SK-N-SH treated with all-trans-retinoic acid at 6 μM for 48 hours (cell line): ENCODE measurements around the gene IGFN1.

ENCODE experiments used
- ATAC-seq: fragments of 200-7000 bp; cut with Tn5 transposase; 3 replicates; pipeline ENCODE4 v1.9.1; 2020; ENCODE audit warnings: mild to moderate bottlenecking, moderate library complexity
- ARNTL ChIP-seq: fragments of 450-650 bp; formaldehyde crosslinking; IDR thresholded peaks from 2 replicates; pipeline ENCODE4 v1.5.0; 2020; ENCODE audit warnings: low read depth, mild to moderate bottlenecking, moderate library complexity, borderline replicate concordance
- CREB5 ChIP-seq: fragments of 250-450 bp; sonication (Bioruptor Pico); IDR thresholded peaks from 2 replicates; pipeline ENCODE4 v1.5.1; 2020; ENCODE audit warnings: low read depth, mild to moderate bottlenecking, moderate library complexity
- CSDC2 ChIP-seq: fragments of 250-450 bp; sonication (Bioruptor Pico); IDR thresholded peaks from 2 replicates; pipeline ENCODE4 v1.5.0; 2020; ENCODE audit warnings: mild to moderate bottlenecking, moderate library complexity
- CSRNP3 ChIP-seq: fragments of 250-450 bp; sonication (Bioruptor Pico); IDR thresholded peaks from 2 replicates; pipeline ENCODE4 v1.5.1; 2021; ENCODE audit warnings: mild to moderate bottlenecking, moderate library complexity
- ESRRG ChIP-seq: fragments of 250-450 bp; sonication (Bioruptor Pico); IDR thresholded peaks from 2 replicates; pipeline ENCODE4 v1.6.1; 2021; ENCODE audit warnings: mild to moderate bottlenecking
- GLIS3 ChIP-seq: fragments of 250-450 bp; sonication (Bioruptor Pico); IDR thresholded peaks from 2 replicates; pipeline ENCODE4 v1.5.0; 2020; ENCODE audit warnings: mild to moderate bottlenecking, moderate library complexity
- ISL1 ChIP-seq: fragments of 250-450 bp; sonication (Bioruptor Pico); IDR thresholded peaks from 2 replicates; pipeline ENCODE4 v2.1.2; 2022; ENCODE audit warnings: mild to moderate bottlenecking, moderate library complexity
- OSR1 ChIP-seq: fragments of 250-450 bp; sonication (Bioruptor Pico); IDR thresholded peaks from 2 replicates; pipeline ENCODE4 v1.8.0; 2022; ENCODE audit warnings: moderate library complexity, mild to moderate bottlenecking, inconsistent platforms
- POU6F1 ChIP-seq: fragments of 250-450 bp; sonication (Bioruptor Pico); IDR thresholded peaks from 2 replicates; pipeline ENCODE4 v1.8.0; 2021; ENCODE audit warnings: low read depth, mild to moderate bottlenecking, moderate library complexity, borderline replicate concordance
- PPARA ChIP-seq: fragments of 250-450 bp; sonication (Bioruptor Pico); IDR thresholded peaks from 2 replicates; pipeline ENCODE4 v1.5.0; 2020; ENCODE audit warnings: mild to moderate bottlenecking, borderline replicate concordance
- RARB ChIP-seq: fragments of 250-450 bp; sonication (Bioruptor Pico); IDR thresholded peaks from 2 replicates; pipeline ENCODE4 v1.8.0; 2021; ENCODE audit warnings: mild to moderate bottlenecking, moderate library complexity
- SNAI2 ChIP-seq: fragments of 250-450 bp; sonication (Bioruptor Pico); IDR thresholded peaks from 2 replicates; pipeline ENCODE4 v1.5.0; 2020; ENCODE audit warnings: mild to moderate bottlenecking, moderate library complexity
- TCF4 ChIP-seq: fragments of 250-450 bp; sonication (Bioruptor Pico); IDR thresholded peaks from 2 replicates; pipeline ENCODE4 v1.8.0; 2021; ENCODE audit warnings: mild to moderate bottlenecking, moderate library complexity, borderline replicate concordance
- TSHZ2 ChIP-seq: fragments of 250-450 bp; sonication (Bioruptor Pico); IDR thresholded peaks from 2 replicates; pipeline ENCODE4 v1.5.0; 2020; ENCODE audit warnings: mild to moderate bottlenecking, moderate library complexity
- ZC3H10 ChIP-seq: fragments of 250-450 bp; sonication (Bioruptor Pico); IDR thresholded peaks from 2 replicates; pipeline ENCODE4 v1.5.1; 2021; ENCODE audit warnings: mild to moderate bottlenecking, moderate library complexity
- ZFP3 ChIP-seq: fragments of 250-450 bp; sonication (Bioruptor Pico); IDR thresholded peaks from 2 replicates; pipeline ENCODE4 v1.5.0; 2020; ENCODE audit warnings: mild to moderate bottlenecking, moderate library complexity
- ZFP30 ChIP-seq: fragments of 450-650 bp; formaldehyde crosslinking; IDR thresholded peaks from 2 replicates; pipeline ENCODE4 v1.5.0; 2022; ENCODE audit warnings: mild to moderate bottlenecking, moderate library complexity
- ZNF565 ChIP-seq: fragments of 450-650 bp; formaldehyde crosslinking; conservative IDR thresholded peaks from 2 replicates; pipeline ENCODE4 v1.5.0; 2020; ENCODE audit warnings: low read depth, mild to moderate bottlenecking, moderate library complexity
- ZNF70 ChIP-seq: fragments of 450-650 bp; formaldehyde crosslinking; IDR thresholded peaks from 2 replicates; pipeline ENCODE4 v1.5.0; 2020; ENCODE audit warnings: mild to moderate bottlenecking, moderate library complexity
- ZNF8 ChIP-seq: fragments of 450-650 bp; formaldehyde crosslinking; IDR thresholded peaks from 2 replicates; pipeline ENCODE4 v1.5.0; 2020; ENCODE audit warnings: mild to moderate bottlenecking, moderate library complexity

Gene IGFN1

GRCh38 chr1:201241736-201242135 lies 51.1 kb downstream of the IGFN1 start:
- no peak for ATAC-seq
- TF ChIP-seq TSHZ2 (CRISPR knock-in tag) (no peak), SNAI2 (no peak), TCF4 (CRISPR knock-in tag) (no peak)

GRCh38 chr1:201245082-201245481 lies 54.5 kb downstream of the IGFN1 start:
- no peak for ATAC-seq
- TF ChIP-seq CSDC2 (CRISPR knock-in tag): no peak
- no peak for TF ChIP-seq TCF4 (CRISPR knock-in tag)
- no peak for TF ChIP-seq PPARA (CRISPR knock-in tag)
- TF ChIP-seq ESRRG (CRISPR knock-in tag): no peak
- no peak for TF ChIP-seq TSHZ2 (CRISPR knock-in tag)
- no peak for TF ChIP-seq ZNF8 (CRISPR knock-in tag)
- TF ChIP-seq ZC3H10 (CRISPR knock-in tag): no peak
- TF ChIP-seq ZNF70: no peak
- TF ChIP-seq ISL1 (CRISPR knock-in tag): no peak
- TF ChIP-seq OSR1 (CRISPR knock-in tag): no peak
- no peak for TF ChIP-seq ARNTL (CRISPR knock-in tag)
- TF ChIP-seq POU6F1 (CRISPR knock-in tag): no peak
- TF ChIP-seq CSRNP3 (CRISPR knock-in tag): no peak
- no peak for TF ChIP-seq ZFP30 (CRISPR knock-in tag)
- TF ChIP-seq GLIS3 (CRISPR knock-in tag): no peak

GRCh38 chr1:201248721-201249559 lies 58.3 kb downstream of the IGFN1 start:
- no peak for ATAC-seq
- TF ChIP-seq GLIS3 (CRISPR knock-in tag): no peak
- no peak for TF ChIP-seq CSRNP3 (CRISPR knock-in tag)
- no peak for TF ChIP-seq CSDC2 (CRISPR knock-in tag)
- TF ChIP-seq SNAI2: no peak
- TF ChIP-seq TCF4 (CRISPR knock-in tag): no peak
- TF ChIP-seq RARB: no peak
- TF ChIP-seq ZNF565 (CRISPR knock-in tag): no peak
- no peak for TF ChIP-seq ZFP3 (CRISPR knock-in tag)
- no peak for TF ChIP-seq POU6F1 (CRISPR knock-in tag)
- no peak for TF ChIP-seq ZNF70
- TF ChIP-seq OSR1 (CRISPR knock-in tag): no peak
- no peak for TF ChIP-seq CREB5 (CRISPR knock-in tag)
- TF ChIP-seq ISL1 (CRISPR knock-in tag): no peak
